CD4-positive, alpha-beta T cell treated with Interleukin-12 subunit alpha and Interleukin-12 subunit beta, for 1 hour (primary cell): ENCODE measurements around the gene FUOM.

Experiments
- DNase-seq: peaks from one replicate; pipeline ENCODE4 v3.0.0-alpha.2; 2020

The FUOM gene

GRCh38 chr10:133309720-133310398 lies 48.0 kb downstream of the FUOM start:
- no peak for DNase-seq

- DNase-seq: peak; percentile 93
Observed at GRCh38 chr10:133309100-133309719, 48.6 kb downstream of the FUOM start.

GRCh38 chr10:133308421-133309099 lies 49.3 kb downstream of the FUOM start, which contains the start of the genes TUBGCP2 and ZNF511:
TUBGCP2 (minus strand) TSS chr10:133308872; CDS start chr10:133302941, 5,931 bp downstream.
ZNF511 (plus strand) TSS chr10:133308914; CDS start chr10:133308944, 30 bp downstream.
- peak; percentile 93 for DNase-seq

- peak; percentile 91 for DNase-seq
Observed at GRCh38 chr10:133307776-133308420, 49.9 kb downstream of the FUOM start.

GRCh38 chr10:133306941-133307379 lies 50.9 kb downstream of the FUOM start:
- DNase-seq: no peak

GRCh38 chr10:133306097-133306476 lies 51.7 kb downstream of the FUOM start:
- no peak for DNase-seq
